HG03135 (cell line): ENCODE results near the gene P3H3.
"Not testable (repeated sequence)": the region's sequence is repeated elsewhere in the genome, so short reads cannot be mapped to it uniquely, and the experiment has no call there.

Experiments
- ATAC-seq: cut with Tn5 transposase; IDR thresholded peaks from one replicate; pipeline ENCODE4 v1.9.1; 2021; ENCODE audit warnings: mild to moderate bottlenecking, moderate library complexity; ENCODE audit not compliant: unreplicated experiment

P3H3 gene

DNA sequence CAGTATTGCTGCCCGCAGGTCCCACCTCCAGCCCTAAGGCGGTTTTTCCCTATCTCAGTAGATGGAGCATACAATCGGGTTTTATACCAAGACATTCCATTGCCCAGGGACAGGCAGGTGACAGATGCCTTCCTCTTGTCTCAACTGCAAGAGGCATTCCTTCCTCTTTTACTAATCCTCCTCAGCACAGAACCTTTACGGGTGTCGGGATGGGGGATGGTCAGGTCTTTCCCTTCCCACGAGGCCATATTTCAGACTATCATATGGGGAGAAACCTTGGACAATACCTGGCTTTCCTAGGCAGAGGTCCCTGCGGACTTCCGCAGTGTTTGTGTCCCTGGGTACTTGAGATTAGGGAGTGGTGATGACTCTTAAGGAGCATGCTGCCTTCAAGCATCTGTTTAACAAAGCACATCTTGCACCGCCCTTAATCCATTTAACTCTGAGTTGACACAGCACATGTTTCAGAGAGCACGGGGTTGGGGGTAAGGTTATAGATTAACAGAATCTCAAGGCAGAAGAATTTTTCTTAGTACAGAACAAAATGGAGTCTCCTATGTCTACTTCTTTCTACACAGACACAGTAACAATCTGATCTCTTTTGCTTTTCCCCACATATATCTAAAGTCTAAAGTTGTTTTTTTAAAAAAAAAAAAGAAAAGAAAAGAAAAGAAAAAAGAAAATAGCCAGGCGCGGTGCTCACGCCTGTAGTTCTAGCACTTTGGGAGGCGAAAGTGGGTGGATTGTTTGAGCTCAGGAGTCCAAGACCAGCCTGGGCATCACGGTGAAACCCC, 58.2 kb downstream of the P3H3 start:
- not testable (repeated sequence) for ATAC-seq

DNA sequence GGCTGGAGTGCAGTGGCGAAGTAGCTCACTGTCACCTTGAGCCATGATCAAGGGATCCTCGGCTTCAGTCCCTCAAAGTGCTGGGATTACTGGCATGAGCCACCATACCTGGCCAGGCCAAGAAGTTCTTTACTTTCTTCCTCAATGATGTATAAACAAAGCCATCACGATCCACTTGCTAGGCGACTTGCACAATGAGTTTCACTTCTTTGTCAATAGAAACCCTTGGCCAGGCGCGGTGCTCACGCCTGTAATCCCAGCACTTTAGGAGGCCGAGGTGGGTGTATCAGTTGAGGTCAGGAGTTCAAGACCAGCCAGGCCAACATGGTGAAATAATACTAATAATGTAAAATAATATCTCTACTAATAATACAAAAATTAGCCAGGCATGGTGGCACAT, 59.3 kb downstream of the P3H3 start:
- ATAC-seq, result no peak

DNA sequence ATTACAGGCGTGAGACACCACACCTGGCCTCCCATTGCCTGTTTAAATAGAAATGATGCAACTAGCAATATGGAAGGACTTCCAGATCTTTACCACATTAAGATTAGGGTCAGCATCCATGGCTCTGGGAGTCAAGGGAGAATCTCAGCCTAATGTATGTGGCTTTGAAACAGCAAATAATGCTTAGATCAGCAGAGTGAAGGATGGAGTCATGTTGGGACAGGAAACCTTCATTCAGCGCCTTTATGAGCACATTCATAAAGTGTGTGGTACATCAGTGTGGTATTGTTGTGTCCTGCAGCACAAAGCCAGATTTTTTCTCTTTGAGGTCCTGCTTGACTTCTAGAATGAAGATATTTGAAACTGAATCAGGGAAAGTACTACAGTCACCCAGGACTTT, 60.2 kb downstream of the P3H3 start:
- ATAC-seq, result no peak

DNA sequence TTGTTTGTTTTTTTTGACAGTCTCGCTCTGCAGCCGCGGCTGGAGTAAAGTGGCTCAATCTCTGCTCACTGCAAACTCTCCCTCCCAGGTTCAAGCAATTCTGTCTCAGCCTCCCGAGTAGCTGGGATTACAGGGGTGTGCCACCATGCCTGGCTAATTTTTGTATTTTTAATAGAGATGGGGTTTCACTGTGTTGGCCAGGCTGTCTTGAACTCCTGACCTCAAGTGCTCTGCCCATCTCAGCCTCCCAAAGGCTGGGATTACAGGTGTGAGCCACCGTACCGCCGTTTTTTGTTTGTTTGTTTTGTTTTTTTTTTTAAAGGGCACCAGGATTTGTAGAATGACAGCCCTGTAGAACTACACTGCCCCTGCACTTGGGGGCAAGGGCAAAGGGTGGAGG, 60.6 kb downstream of the P3H3 start:
- not testable (repeated sequence) for ATAC-seq
